Effector CD8-positive, alpha-beta T cell (primary cell): ENCODE measurements around the gene QRSL1.
"Not testable (repeated sequence)": the region's sequence is repeated elsewhere in the genome, so short reads cannot be mapped to it uniquely, and the experiment has no call there.

Experiments
- DNase-seq: peaks from one replicate; lab custom pipeline; 2025; lab: John Stamatoyannopoulos, UW
- total RNA-seq, 4 experiments: gene quantifications; one replicate each; lab custom pipeline; 2026; lab: John Stamatoyannopoulos, UW

Gene QRSL1, protein sequence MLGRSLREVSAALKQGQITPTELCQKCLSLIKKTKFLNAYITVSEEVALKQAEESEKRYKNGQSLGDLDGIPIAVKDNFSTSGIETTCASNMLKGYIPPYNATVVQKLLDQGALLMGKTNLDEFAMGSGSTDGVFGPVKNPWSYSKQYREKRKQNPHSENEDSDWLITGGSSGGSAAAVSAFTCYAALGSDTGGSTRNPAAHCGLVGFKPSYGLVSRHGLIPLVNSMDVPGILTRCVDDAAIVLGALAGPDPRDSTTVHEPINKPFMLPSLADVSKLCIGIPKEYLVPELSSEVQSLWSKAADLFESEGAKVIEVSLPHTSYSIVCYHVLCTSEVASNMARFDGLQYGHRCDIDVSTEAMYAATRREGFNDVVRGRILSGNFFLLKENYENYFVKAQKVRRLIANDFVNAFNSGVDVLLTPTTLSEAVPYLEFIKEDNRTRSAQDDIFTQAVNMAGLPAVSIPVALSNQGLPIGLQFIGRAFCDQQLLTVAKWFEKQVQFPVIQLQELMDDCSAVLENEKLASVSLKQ
- 26.7 to 36.3 (median 32.1) reads per million in 4 experiments for total RNA-seq

DNA sequence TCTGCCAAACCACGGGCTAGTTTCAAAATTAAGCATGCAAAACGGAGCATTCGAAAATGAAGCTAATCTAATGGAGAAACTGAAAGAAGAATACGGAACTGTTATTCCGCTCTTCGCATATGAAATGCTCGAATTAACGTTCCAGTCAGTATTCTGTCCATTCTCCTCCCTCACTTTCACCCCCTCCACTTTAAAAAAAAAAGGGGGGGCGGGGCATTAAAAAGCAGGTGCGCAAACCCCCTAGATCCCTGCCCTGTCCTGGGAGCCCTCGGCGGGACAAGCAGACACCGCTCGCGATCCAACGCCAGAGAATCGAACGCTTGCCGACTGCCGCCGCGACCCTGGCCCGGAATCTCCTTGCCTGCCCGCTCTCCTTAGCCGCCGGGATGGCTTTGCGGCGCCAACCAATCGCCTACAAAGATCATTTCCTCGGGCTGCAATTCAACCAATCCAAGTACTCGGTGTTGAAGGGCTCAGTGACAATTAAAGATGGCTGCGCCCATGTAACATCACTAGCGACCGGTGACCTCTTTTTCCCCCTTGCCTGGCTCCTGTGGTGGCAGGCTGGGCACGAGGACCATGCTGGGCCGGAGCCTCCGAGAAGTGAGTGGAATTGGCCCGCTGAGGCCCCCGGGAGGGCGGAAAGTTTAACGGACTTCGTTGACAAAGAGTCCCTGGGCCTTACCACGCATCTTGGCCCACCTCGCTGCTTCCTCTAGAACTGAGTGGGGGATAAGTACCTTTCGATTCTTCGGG is at the start of gene QRSL1, which contains the start of gene RTN4IP1:
TSS of gene QRSL1 (plus strand) at position 476 of the 756 bp plus-strand sequence. CDS start at position 580, 104 bp downstream.
TSS of gene RTN4IP1 (minus strand) at position 396 of the 756 bp plus-strand sequence. CDS start 477 bp downstream, outside the sequence.
- peak; percentile 76 for DNase-seq

DNA sequence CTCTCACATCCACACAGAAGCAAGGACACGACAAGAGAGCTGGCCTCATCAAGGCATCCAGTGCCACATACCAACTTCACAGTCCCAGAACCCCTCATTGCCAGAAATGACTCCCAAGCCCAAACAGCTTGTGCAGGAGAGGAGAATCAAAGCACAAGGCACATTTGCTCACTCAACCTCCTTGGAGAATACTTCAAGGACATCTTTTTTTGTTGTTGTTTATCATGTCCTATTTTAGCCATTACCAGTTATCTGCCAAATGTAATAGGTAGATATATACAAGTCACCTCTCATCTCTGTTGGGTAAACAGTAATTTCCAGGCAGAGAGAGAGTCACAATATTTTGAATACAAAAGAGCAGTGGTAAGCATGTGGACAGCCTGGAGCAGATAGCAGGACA is 47.9 kb upstream of the QRSL1 start:
- no peak for DNase-seq

DNA sequence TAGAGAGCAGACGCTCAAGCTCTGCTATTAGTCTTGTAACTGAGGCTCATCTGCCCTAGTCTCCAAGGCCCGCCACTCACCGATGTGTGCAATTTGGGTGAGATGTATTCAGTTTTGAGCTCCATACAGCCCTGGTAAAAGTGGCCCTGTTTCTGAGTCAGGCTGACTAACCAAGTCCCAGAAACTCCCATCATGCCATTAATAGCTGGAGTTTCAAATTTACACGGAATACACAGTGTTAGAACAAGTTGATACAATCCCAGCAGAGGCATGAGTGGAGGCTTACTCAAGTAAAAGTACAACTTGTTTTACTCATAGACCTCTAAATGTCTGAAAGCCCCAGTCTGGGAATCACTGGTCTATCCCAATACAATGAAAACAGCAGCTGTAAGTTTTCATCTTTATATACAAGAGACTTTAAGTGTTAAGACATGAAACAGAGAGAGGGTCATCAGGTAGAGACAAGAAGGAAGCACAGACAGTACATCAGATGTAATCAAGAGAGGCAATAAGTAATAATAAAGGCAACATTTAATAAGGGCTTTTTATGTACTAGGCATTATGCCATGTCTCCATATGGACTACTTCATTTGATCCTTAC is 42.5 kb upstream of the QRSL1 start:
- no peak for DNase-seq

DNA sequence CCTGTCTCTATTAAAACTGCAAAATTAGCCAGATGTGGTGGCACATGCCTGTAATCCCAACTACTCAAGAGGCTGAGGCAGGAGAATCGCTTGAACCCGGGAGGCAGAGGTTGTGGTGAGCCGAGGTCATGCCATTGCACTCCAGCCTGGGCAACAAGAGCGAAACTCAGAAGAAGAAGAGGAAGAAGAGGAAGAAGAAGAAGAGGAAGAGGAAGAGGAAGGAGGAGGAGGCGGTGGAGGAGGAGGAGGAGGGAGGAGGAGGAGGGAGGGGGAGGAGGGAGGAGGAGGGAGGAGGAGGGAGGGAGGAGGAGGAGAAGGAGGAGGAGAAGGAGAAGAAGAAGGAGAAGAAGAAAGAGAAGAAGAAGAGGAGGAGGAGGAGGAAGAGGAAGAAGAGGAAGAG is 40.4 kb upstream of the QRSL1 start:
- not testable (repeated sequence) for DNase-seq

DNA sequence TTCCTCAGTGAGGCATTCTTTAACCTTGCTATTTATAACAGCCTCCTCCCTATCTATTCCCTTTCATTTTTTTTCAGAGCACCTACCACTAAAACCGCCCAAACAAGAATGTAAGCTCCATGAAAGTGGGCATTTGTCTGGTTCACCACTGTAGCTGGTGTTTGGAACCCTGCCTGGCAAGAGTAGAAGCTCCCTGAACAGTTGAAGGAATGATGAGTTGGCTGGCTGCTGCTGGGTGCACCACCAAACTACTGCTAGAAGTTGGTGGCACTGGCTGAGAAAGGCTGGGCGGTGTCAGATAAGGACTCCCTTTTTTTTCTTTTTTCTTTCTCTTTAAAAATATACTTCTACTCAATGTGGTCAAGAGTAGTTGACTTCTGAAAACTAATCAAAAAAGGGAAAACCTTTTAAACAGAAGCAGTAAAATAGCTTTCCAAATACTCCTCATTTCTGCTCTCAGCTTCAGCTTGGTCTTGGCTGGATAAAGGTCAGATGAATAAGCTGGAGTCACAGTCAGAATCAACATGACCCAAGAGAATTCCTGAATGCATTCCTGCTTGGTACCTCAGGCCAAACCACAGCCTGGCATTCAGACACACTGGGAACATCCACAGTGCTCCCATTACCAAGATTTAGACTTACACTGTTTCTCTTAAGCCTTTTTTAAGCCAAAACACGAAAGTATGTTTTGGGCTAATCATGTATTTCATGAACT is 38.1 kb upstream of the QRSL1 start:
- DNase-seq, result no peak

DNA sequence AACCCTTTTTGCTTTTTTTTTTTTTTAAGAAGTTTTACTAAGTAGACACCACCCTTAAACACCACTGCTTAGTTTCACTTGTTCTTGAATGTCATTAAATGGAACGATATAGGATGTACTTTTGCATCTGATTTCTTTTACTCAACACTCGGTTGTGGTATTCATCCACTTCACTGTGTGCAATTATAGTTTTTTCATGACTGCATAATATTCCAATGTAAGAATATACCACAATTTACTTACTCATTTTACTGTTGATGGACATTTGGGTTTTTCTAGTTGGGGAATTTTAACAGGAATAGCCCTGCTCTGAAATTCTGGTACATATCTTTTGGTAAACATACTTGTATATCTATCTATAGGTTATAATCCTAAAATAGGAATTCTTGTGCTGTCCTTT is 29.9 kb upstream of the QRSL1 start:
- no peak for DNase-seq

DNA sequence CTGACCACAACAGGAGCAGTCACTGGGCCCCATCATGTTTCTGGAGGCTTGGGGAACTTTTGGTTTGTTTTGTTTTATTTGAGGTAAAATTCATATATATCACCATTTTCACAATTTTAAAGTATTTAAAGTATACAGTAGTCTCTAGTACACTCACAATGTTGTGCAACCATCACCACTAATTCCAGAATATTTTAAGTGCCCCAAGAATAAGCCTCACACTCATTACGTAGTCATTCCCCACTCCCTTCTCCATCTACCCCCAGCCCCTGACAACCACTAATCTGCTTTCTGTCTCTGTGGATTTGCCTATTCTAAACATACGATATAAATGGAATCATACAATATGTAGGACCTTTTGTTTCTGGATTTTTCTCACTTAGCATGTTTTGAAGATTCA is 29.0 kb upstream of the QRSL1 start:
- DNase-seq, result no peak

DNA sequence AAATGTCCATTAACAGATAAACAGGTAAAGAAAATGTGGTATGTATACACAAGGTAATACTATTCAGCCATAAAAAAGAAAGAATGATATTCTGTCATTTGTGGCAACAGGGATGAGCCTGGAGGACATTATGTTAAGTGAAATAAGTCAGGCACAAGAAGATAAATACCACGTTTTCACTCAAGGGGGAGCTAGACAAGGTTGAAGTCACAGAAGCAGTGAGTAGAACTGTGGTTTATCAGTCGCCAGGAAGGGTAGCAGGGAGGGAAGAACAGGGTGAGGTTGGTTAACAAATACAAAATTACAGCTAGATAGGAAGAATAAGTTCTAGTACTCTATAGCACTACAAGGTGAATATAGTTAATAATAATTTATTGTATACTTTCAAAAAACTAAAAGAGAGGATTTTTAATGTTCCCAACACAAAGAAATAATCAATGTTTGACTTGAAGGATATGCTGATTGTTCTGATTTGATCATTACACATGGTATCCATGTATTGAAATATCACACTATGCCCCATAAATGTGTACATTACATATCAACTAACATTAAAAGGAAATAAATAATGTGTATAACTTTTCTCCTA is 21.2 kb upstream of the QRSL1 start:
- DNase-seq, result no peak

DNA sequence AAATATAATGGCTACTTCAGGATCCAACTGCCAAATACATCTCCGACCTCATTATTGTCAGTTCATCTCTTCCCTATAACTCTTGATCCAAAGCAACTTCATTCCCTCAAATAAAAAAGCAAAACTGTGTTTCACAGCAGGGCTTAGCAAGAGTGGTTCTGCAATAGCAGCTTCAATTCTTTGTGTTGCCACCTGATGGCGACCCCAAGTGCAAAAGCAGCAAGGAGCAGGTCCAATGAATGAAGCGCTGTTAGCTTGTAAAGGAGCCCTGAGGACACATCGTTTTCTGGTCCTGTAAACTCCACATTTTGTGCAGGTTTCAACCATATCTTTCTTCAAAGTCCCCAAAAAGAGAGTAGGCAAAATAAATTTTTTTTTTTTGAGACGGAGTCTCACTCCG is 19.7 kb upstream of the QRSL1 start:
- DNase-seq, result no peak

DNA sequence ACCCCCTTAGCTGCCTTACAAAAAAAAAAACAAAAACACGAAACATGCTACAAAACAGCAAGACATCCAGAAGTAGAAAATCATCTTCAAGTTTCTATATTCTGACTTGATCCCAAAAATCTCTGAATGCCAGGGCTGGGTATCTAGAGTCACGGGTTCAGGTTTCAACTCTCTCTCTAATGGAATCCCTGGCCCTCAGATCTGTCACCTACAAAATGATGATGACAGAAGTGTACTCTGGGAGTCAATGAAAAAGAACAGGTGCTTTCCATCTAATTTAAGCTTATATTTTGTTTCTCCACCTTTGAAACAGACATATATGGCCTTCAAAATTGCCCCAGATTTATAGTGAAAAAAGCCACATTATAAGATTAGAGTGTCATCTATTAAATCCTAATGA is 18.3 kb upstream of the QRSL1 start:
- DNase-seq, result no peak

DNA sequence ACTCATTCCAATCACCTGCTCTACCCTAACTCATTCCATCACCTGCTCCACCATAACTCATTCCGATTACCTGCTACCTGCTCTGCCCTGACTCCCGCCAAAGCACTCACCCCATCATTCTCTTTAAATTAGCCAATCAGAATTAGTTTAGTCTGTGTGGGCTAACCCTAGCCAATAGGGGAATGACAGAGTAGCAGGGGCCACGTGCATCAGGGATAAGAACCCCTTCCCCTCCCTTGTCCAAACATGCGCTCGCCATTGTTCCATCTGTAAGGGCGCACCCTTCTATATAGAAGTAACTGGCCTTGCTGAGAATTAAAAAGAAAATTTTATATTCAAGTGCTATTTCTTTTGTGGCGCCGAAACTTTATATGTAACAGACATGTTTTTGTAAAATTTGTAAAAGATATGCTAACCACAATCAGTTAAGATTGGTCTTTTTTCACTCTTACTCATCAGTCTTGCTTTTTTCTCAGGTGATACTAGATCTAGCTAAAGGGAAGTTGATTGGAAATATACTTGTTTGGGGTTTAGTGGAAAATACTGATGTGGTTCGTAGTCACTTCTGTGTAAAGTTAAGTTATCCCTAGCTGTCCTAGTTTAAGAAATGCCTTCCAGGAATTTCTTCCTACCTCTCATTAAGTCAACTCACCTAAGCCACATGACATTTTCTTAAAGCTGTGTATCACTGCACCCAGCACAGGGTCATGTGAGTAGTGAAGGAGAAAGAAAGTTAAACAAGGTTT is 16.5 kb upstream of the QRSL1 start:
- no peak for DNase-seq

DNA sequence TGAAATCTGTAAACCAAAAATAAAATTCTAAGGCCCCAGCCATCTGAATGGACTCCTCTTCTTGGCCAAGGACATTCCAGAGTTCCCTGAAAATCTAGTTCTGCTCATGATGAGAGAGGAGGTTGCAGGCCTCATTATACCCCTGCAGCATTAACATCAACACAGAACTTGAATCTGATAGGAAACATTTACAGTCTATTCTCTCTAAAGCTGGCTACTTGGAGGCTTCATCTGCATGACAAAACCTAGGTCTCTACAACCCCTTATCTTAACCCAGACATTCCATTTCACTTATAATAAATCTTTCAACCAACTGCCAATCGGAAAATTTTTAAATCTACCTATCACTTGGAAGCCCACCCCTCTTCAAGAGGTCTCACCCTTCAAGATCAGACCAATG is 15.8 kb upstream of the QRSL1 start:
- no peak for DNase-seq

DNA sequence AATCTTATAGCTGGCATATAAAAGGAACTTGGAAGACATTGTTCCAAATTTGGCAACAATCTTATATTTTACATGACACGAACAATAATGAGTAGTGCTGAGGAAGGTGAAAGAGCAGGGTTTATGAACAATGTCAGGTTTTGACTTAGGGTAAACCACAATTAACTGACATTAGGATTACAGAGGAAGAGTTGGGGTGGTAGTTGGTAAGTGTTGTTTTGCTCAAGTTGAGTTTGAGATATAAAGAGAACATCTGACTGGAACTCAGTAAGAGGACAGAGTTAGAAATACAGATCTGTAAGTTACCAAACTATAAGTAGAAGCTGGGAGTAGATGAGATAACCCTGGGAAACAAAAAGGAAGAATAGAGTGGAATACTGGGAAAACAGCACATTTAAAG is 15.2 kb upstream of the QRSL1 start:
- no peak for DNase-seq

DNA sequence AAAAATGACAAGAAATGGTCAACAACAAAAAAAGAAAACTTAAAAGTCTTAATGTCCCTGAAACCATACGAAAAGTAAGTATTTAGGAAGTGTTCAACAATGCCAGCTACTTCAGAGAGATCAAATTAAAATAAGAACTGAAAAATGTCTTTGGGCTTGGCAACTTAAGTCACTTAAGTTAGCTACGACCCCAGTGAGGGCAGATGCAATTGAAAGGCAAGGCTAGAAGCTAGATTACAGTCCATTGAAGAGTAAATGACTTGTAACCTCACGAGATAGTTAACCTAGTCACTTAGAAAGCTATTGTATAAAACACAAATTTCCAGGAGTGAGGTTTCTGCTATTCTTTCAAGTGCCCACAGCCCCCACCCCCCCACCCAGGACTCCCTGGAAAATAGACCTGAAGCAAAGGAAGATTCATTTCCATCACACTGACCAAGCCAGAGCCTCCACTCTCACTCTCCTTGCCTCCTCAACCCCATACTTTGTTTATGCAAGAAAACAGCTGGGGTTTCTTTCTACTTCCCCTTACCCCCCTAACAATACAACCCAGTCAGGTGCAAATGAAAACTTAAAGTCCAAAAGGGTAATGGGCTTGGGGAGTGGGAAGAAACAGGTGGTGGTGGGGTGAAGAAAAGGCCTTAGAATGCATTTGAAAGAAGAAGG is 14.7 kb upstream of the QRSL1 start:
- no peak for DNase-seq

DNA sequence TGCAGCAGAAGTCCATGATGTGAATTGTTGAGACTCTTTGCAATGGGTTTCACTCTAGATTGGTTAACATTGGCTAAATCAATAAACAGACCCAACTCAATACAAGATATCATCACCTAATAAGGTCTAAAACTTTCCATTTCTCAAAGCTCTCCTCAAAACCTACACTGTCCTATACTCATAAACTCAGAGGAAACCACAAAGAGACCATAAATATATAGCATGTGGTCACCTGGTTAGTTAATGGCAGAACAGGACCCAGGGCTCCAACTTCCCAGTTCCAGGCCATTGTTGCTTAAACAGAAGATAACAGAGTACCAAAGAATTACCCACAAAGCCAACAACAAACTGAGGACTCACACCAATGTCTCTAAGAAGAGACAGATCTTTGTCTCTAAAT is 12.1 kb upstream of the QRSL1 start:
- no peak for DNase-seq

DNA sequence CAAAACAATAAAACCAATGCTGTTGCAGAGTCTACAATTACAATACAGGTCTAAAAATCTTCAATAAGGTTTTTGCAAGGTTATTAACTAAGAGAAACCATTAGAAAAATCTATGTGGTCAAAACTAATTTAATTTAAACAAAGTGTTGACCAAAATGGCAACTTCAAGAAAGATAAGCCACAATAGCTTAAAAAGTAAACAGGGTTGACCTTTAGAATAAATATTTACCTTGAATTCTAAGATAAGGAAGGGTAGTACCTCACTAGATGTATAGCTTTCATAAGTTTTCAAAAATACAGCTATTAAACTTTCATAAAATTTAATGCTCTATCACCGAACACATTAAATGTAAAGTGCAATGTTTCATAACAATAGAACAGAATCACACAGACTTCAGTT is 11.5 kb upstream of the QRSL1 start:
- DNase-seq, result no peak

DNA sequence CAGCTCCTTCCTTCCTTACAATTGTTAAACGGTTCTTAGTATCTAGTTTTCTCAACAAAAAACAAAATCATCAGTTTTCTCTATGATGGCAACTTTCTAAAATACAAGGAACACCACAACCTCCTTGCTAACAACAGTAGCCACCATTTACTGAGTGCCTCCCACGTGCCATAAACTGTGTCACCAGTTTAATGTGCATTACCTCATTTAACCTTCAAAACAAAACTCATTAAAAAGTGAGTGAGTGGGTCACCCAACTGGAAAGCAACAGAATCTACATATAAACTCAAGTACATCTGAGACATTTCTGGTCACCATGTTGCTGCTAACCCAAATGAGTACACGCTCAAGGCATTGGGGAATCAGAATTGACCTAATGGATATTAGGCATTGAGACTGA is 11.1 kb upstream of the QRSL1 start:
- no peak for DNase-seq

DNA sequence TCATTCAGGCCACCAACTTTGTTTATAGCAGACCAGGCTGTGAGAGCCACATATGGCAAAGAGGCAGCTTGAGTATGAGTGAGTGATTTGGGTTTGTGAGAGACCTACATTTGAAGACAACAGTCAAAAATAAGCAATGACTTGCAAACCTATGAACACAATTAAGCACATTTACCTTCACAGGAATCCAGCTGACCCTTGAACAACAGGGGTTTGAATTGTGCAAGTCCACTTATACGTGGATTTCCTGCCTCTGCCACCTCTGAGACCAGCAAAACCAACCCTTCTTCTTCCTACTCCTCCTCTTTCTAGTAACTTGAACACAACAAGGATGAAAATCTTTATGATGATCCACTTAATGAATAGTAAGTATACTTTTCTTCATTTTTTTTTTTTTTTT is 10.2 kb upstream of the QRSL1 start:
- DNase-seq, result no peak

DNA sequence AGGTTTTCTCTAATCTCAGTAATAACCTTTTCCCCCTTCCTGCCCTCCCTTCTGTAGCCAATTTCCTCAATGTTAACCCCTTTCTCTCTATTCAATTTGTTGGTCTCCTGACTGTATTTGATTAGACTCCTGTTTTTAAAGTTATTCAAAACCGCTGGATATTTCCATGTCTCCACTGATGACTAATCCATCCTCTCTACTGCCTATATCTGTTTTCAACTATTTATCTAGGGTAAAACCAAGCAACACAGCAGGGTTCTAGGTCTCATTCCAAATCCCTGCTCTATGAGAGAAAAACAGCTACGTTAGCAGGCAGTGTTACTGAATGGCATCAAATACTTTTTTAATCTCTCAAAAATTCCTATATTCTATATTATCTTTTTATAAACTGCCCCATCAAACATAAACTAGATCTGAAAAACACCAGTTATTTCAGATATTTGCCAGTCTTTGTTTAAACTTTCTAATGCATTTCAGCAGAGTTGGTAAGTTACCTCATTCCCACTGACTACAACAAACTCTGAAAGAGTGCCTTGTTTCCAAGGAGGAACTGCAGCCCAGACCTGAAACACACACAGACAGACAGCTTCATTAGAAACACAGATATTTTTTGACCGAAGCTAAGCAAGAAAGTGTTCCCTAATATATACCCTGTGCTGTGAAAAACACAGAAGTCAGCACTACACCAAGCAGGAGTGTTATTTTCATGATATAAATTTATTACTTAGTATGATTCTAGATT is 8.3 kb upstream of the QRSL1 start:
- DNase-seq, result no peak
